K562 (cell line): Measurements from ENCODE around the gene ZNF692. TPM values are rescaled to one million over a fixed set of nuclear protein-coding genes. Genes with fewer than 3 reads are reported as not detected.

ENCODE experiments used
- ARID3A ChIP-seq: IDR thresholded peaks from 2 replicates; pipeline ENCODE4 v1.6.1; 2012; ENCODE audit warnings: low read depth, low read length, improper control_type of control experiment, borderline replicate concordance
- ATF3 ChIP-seq, 2 experiments: fragments of 450-650 bp in 1 of 2; sonication (generic) in 1 of 2; formaldehyde crosslinking in 1 of 2; IDR thresholded peaks in 1 of 2; conservative IDR thresholded peaks in 1 of 2; 2 replicates each; pipeline versions ENCODE4 v1.6.1 to v1.8.1; 2016 to 2023; ENCODE audit warnings: mild to moderate bottlenecking in 2 of 2, moderate library complexity in 2 of 2, inconsistent platforms in 1 of 2, missing genetic modification reagents in 1 of 2
- BMI1 ChIP-seq: fragments of 150-350 bp; IDR thresholded peaks from 2 replicates; pipeline ENCODE4 v1.6.1; 2014; ENCODE audit warnings: low read length
- CBX3 ChIP-seq, 2 experiments: IDR thresholded peaks; 1 replicate in 1 of 2; 2 replicates in 1 of 2; pipeline ENCODE4 v1.6.1; 2012; ENCODE audit warnings: inconsistent platforms in 2 of 2, low read length in 2 of 2, borderline replicate concordance in 1 of 2, control low read depth in 1 of 2
- FOXM1 ChIP-seq, 2 experiments: fragments of 450-650 bp in 1 of 2; sonication (generic) in 1 of 2; formaldehyde crosslinking in 1 of 2; IDR thresholded peaks; 2 replicates each; pipeline versions ENCODE4 v1.6.1 to v1.9.0; 2017 to 2022; ENCODE audit warnings: low read depth in 2 of 2, mild to moderate bottlenecking in 2 of 2, missing genetic modification reagents in 1 of 2, moderate library complexity in 1 of 2
- HCFC1 ChIP-seq: IDR thresholded peaks from 2 replicates; pipeline ENCODE4 v1.6.1; 2012; ENCODE audit warnings: low read depth, low read length, improper control_type of control experiment
- KHSRP ChIP-seq: fragments of 450-650 bp; IDR thresholded peaks from 2 replicates; pipeline ENCODE4 v1.6.1; 2017
- KLF13 ChIP-seq: fragments of 450-650 bp; IDR thresholded peaks from 2 replicates; pipeline ENCODE4 v1.6.1; 2016; ENCODE audit warnings: missing genetic modification characterization, low read depth, mild to moderate bottlenecking, missing compliant biosample characterization, moderate library complexity, borderline replicate concordance
- LEF1 ChIP-seq: fragments of 450-650 bp; IDR thresholded peaks from 2 replicates; pipeline ENCODE4 v1.6.1; 2016; ENCODE audit warnings: mild to moderate bottlenecking
- NR2F6 ChIP-seq: fragments of 450-650 bp; formaldehyde crosslinking; IDR thresholded peaks from 2 replicates; pipeline ENCODE4 v1.4.0; 2020; ENCODE audit warnings: mild to moderate bottlenecking
- POLR3G ChIP-seq: IDR thresholded peaks from 2 replicates; pipeline ENCODE4 v1.6.1; 2011; ENCODE audit not compliant: insufficient read length, insufficient replicate concordance; ENCODE audit errors: extremely low read depth
- RBBP5 ChIP-seq: fragments of 200-600 bp; sonication (generic); IDR thresholded peaks from 2 replicates; pipeline ENCODE4 v1.6.1; 2012; ENCODE audit warnings: borderline replicate concordance, mild to moderate bottlenecking, low read length, control low read depth, inconsistent platforms; ENCODE audit not compliant: insufficient read depth, poor library complexity, severe bottlenecking
- RBM15 ChIP-seq: fragments of 200-400 bp; formaldehyde crosslinking; IDR thresholded peaks from 2 replicates; pipeline ENCODE4 v1.6.1; 2018; ENCODE audit warnings: mild to moderate bottlenecking, low read length, moderate library complexity; ENCODE audit not compliant: insufficient read depth
- RFX1 ChIP-seq: fragments of 450-650 bp; IDR thresholded peaks from 2 replicates; pipeline ENCODE4 v1.6.1; 2016; ENCODE audit warnings: mild to moderate bottlenecking, moderate library complexity
- SMARCE1 ChIP-seq: fragments of 450-650 bp; IDR thresholded peaks from 2 replicates; pipeline ENCODE4 v1.7.1; 2016; ENCODE audit warnings: mild to moderate bottlenecking
- SMC3 ChIP-seq: conservative IDR thresholded peaks from 2 replicates; pipeline ENCODE4 v1.6.1; 2011; ENCODE audit warnings: low read depth, low read length, improper control_type of control experiment; ENCODE audit not compliant: insufficient read depth
- SREBF1 ChIP-seq: fragments of 150-350 bp; IDR thresholded peaks from 2 replicates; pipeline ENCODE4 v1.6.1; 2014; ENCODE audit warnings: antibody characterized with exemption, low read depth, low read length, borderline replicate concordance
- SRSF7 ChIP-seq: fragments of 200-400 bp; formaldehyde crosslinking; optimal IDR thresholded peaks from 2 replicates; pipeline ENCODE3; 2017; ENCODE audit warnings: mild to moderate bottlenecking, low read depth, low read length
- TEAD1 ChIP-seq, 2 experiments: fragments of 450-650 bp in 1 of 2; sonication (generic) in 1 of 2; formaldehyde crosslinking; IDR thresholded peaks; 2 replicates each; pipeline versions ENCODE4 v1.4.0 to v1.8.0; 2020 to 2022; ENCODE audit warnings: mild to moderate bottlenecking in 2 of 2, missing genetic modification reagents in 1 of 2
- XRCC4 ChIP-seq: IDR thresholded peaks from one replicate; pipeline ENCODE4 v1.6.1; 2011; ENCODE audit not compliant: insufficient read depth, insufficient read length; ENCODE audit errors: extremely low read depth
- ZFPM2 ChIP-seq: fragments of 250-450 bp; sonication (Bioruptor Pico); IDR thresholded peaks from 2 replicates; pipeline ENCODE4 v1.5.1; 2022; ENCODE audit warnings: mild to moderate bottlenecking
- ZNF217 ChIP-seq: sonication (generic); formaldehyde crosslinking; IDR thresholded peaks from 2 replicates; pipeline ENCODE4 v1.8.0; 2022; ENCODE audit warnings: mild to moderate bottlenecking, missing genetic modification reagents
- ZNF449 ChIP-seq: fragments of 250-450 bp; sonication (Bioruptor Pico); IDR thresholded peaks from 2 replicates; pipeline ENCODE4 v1.8.0; 2022; ENCODE audit warnings: moderate library complexity, mild to moderate bottlenecking, inconsistent platforms
- ZNF699 ChIP-seq: fragments of 250-450 bp; sonication (Bioruptor Pico); IDR thresholded peaks from 2 replicates; pipeline ENCODE4 v1.8.0; 2021; ENCODE audit warnings: mild to moderate bottlenecking, moderate library complexity; ENCODE audit not compliant: insufficient replicate concordance
- polyA plus RNA-seq, 8 experiments: library from polyadenylated mRNA; depleted of rRNA in 4 of 8; stranded (reverse) in 5 of 8; unstranded in 3 of 8; fragments of >200 nt; fragmentation: Nextera tagmentation in 2 of 8; fragmentation: Illumina TruSeq in 1 of 8; extraction: Ambion mirVana in 2 of 8; extraction: Trizol in 1 of 8; gene quantifications; 2 replicates each; pipeline versions ENCODE4 v1.2.1 to v1.2.3, GENCODE V29; 2011 to 2014; ENCODE audit warnings: inconsistent platforms in 1 of 8, missing spikeins in 1 of 8
- total RNA-seq, 7 experiments: library from RNA; depleted of rRNA in 6 of 7; stranded (reverse); fragments of >200 nt in 6 of 7; fragmentation: Illumina TruSeq in 2 of 7; extraction: Trizol in 2 of 7; gene quantifications; 2 replicates each; pipeline versions ENCODE4 v1.2.1 to v1.2.3, GENCODE V29; 2011 to 2021; ENCODE audit warnings: low replicate concordance in 1 of 7

Gene ZNF692
- total and polyA plus RNA-seq, 9 of the 15 experiments (the other 6 are each of a cell fraction or from before 2014, with no cell fraction given): 8.4 to 143 (median 55.9) TPM

GRCh38 chr1:248858096-248858890 is 592 bp downstream of the ZNF692 start (continued):
- no peak for TF ChIP-seq ZFPM2
- no peak for TF ChIP-seq SMC3
- no peak for TF ChIP-seq ARID3A
- no peak for TF ChIP-seq ZNF217 (CRISPR knock-in tag)
- no peak for TF ChIP-seq ZNF449 (CRISPR knock-in tag)
- TF ChIP-seq RFX1: no peak
- TF ChIP-seq ZNF699: no peak
- no peak for TF ChIP-seq RBM15
- no peak for TF ChIP-seq KLF13 (tag)
- TF ChIP-seq HCFC1: peak; percentile 6; the same call in 1 of the 2 replicates
- no peak for TF ChIP-seq FOXM1 (IDR thresholded peaks at IDR 0.05; ENCODE audit: low read depth)
- TF ChIP-seq FOXM1 (CRISPR knock-in tag; IDR thresholded peaks at IDR 0.05; ENCODE audit: low read depth): 0 out of 2 replicates have a peak, but pooled peaks have one; percentile 21
- no peak for TF ChIP-seq XRCC4
- no peak for TF ChIP-seq ATF3 (IDR thresholded peaks at IDR 0.05)
- TF ChIP-seq ATF3 (CRISPR knock-in tag; conservative IDR thresholded peaks at IDR 0.05): no peak
- TF ChIP-seq SMARCE1: no peak
- no peak for TF ChIP-seq POLR3G
- peak in 1 of 2 experiments; percentile 75; a peak in 1 of 3 replicates for TF ChIP-seq CBX3 (IDR thresholded peaks at IDR 0.05; ENCODE audit: borderline replicate concordance in 1 of 2, low read length in 2 of 2)
- TF ChIP-seq TEAD1 (CRISPR knock-in tag; IDR thresholded peaks at IDR 0.05): peak in 1 of 2 experiments; percentile 68; a peak in 1 of 4 replicates
- TF ChIP-seq LEF1: no peak
- TF ChIP-seq SRSF7: no peak
- no peak for TF ChIP-seq SREBF1
- no peak for TF ChIP-seq BMI1
- no peak for TF ChIP-seq NR2F6
- TF ChIP-seq RBBP5: no peak
- TF ChIP-seq KHSRP: no peak
